GM19035 (cell line): ENCODE results near the gene LSM10.

Experiments used
- ATAC-seq: cut with Tn5 transposase; IDR thresholded peaks from one replicate; pipeline ENCODE4 v1.9.1; 2021; ENCODE audit not compliant: unreplicated experiment

Gene LSM10

DNA sequence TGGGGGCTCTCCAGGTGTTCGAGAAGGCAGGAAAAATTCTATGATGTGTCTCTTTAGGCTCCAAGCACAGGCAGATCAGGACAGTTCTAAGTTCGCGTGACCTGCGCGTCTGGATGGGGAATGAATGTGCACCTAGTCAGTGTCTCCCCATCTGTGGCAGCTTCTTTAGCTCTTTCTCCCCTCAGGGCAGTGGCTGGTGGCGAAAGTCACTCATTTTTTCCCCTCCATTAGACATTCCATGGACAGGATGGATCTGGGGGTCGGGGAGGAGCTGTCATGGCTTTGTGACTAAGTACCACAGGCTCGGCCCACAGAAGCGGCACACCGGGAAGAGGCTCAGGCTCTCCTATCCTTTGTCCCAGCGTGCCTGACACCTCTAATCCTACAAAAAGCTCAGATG, 43.2 kb downstream of the LSM10 start:
- no peak for ATAC-seq

DNA sequence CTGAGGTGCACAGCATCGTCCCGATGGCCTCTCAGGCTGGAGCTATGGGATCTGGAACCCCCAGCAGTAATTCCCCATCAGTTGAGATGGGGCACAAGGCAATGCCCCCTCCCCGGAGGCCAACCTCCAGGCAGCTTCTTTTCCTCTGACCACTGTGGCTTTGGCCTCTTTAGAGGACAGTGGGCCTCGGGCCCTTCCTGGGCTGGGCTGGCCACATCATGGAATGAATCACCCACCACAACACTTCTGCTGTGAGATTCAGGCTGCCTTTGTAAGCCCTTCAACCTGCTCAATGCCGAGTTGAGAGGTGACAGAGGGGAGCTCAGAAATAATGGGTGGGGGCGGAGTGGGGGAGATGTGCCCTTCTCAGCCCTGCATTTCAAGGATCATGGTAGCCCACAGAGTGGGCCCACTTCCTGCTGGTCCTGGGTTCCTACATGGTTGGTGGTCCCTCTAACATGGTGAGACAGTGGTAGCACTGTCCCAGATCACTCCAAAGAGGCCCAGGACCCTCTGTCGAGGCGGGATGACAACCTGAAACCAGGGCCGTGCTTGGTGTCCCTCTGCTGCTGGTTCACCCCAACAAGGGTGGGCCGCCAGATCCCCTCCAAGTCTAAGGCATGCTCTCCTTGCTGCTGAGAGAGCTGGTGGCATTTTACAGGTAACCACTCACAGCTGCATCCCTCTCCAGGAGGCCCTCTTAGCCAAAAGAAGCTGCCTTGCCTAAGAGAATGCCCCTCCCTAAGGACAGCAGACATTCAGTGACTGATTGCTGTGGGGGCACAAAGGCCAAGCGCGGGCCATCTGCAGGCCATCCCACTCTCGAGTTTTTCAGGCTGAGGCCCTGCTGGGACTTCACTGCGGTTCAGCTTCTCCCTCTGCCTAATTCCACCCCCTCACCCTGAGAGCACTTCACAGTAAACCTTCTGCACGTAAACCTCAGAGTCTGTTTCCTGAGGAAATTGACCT, 44.5 kb downstream of the LSM10 start:
- no peak for ATAC-seq

DNA sequence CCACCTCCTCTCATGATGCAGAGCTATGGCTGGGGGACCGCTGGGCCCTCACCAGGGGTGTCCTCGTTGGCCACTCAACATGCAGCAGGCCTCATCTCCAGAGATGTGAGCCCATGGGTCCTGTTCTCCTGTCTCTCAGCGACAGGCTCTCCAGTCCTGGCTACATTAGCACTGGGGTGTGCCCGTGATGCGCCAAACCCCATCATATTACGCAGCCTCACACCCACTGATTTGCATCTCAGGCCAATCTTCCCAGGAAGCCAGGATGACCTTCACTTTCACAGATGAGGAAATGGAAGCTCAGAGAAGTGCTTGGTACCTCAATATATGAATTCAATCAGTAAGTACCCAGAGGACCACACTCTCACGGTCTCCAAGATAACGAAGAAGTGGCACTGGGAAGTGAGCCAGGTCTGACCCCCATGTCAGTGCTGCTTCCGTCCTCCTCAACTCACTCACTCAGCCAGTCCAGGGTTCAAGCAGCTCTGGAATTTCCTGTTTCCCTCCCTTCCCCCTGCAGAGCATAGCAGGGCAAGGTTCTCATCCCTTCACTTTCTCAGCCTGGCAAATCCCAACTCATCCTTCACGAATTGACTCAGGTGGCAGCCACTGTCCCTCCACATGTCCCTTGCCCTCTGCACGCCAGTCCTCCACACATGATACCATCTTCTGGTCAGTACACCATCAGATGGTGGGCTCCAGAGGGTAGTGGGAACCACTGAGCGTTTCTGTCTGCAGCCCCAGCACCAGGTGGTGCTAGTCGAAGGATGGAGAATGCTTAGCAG, 45.4 kb downstream of the LSM10 start:
- no peak for ATAC-seq

DNA sequence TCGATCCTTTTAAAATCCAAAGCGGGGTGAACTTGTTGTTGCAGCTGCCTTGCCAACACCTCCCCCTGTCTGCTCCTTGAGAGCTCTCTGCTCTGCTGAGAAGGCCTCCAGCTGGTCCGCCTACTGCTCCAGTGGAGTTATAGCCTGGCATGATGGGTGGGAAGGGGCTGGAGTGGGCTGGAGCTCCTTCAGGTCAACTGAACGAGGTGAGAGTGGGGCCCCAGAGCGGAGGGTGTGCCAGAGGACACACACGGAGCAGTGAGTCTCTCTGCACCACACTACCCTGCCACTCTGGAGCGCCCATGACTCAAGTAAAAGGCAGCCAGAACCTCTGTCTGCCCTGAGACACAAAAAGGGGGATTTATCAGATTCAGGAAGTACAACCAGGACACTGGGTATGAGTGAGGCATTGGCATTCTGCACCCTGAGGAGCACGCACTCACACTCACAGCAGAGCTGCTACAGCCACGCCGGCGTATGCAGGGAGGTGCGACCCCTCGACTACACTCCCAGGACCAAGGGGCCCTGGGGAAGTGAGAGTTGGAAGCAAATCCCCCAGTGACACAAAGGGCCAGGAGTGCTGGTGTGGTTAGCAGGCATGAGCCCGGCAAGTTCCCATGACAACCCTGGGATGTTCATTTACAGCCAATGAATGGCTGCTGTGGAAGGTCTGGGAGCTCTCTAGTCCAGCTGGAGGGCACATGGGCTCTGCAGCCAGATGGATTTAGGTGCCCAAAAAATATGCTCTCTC, 46.3 kb downstream of the LSM10 start:
- ATAC-seq, result no peak

DNA sequence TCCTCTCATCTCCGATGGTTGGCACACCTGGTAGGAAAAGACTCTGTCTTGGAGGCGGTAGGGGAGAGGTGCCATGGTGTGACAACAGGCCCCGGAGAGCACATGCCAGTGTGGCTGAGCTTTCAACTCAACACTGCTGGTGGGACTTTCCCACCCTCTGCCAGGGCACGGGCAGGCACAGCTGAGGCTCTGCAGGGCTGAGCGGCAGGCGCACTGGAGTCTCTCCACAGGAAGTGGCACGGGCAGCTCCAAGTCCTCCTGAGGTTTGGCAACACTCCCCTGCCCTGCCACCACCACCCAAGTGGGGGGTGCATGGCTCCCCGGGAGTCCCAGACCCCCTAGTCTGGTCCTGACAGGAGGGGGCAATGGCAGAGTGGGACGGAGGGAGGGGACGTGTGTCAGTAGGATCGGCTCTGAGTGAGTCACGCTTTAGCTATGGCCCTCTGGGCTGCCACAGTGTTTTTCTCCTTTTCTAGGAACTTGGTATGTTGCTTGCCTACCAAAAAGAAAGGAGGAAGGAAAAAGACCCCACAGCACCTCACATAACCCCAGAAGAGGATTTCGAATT, 47.0 kb downstream of the LSM10 start:
- ATAC-seq, result no peak

DNA sequence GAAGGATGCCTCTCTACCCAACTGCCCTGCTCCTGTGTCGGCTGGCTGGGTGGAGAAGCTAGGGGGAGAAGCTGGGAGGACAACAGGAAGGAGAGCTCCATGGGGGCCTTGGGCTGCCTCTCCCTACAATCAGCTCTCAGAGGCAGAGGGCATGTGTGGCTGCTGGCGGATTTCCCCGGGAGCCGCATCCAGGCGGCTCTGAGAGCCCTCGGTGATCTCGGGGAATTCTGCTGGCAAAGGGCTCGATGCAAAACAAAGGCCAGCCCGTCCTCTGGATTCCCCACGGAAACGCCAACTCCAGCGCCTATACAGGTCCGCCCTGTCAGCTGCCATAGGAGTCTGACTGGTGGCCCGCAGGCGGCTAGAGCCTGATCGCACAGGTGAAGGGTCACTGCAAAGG, 47.9 kb downstream of the LSM10 start:
- ATAC-seq, result no peak

DNA sequence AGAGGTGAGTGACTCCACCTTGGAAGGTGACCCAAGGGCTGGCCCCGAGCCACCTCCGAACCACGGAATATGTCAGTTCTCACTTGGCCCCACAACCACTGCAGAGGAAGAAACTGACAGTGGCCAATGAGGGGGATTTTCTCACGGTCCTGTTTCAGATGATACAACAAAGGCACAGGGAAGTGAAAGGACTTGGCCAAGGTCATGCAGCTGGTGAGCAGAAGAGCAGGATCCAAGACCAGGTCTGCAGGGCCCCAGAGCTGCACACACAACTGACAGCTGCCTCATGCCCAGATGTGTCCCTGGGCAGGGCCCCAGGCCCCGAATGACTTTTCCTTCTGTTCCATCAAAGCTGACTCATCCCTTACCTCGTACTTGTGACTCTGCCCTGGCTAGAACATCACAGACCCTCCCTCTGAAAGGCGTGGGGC, 48.5 kb downstream of the LSM10 start:
- ATAC-seq, result no peak

DNA sequence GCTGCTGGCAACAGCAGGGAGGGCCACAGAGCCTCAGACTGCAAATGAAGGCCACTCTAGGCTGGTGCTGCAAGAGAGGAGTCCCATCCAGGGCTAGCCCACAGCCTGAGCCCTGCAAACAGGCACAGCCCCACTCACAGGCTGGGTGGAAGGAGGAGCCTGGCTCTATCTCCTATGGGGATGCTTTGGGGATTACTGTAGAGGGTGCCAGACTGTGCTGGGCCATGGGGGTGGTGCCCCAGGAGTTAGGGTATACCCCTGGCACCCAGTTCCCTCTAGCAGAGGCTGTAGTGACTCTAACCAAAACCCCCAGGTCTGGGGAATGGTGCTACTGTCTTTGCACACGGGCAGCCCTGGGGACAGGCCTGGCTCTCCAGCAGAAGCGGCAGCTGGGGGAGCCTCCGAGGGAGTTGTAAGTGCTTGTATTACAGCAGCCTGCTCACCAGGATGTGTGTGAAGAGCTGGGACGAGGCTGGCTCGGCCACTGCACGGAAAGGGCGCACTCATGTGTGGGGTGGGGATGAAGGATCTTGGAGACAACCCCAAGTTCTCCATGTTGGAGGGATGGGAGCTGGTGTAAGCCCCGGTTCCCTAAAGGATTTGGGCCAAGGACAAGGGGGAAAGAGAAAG, 50.9 kb downstream of the LSM10 start:
- no peak for ATAC-seq

DNA sequence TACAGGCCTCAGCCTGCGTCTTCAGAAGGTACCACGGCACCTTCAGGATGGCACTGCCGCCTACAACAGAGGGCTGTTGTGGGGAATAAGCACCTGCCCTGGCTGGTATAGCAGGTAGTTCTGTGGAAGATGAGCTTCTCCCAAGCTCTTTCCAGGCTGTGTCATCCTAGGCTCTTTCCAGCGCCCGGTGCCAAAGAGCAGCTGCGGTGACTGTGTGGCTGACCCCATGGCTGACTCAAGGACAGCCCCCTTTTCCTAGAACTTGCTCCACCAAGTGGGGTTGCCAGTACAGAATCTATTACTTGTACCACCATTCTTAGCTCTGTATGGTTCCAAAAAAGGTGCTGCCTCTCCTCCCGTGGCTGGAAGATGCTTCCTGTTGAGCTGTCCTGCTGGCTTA, 52.4 kb downstream of the LSM10 start:
- ATAC-seq, result no peak

DNA sequence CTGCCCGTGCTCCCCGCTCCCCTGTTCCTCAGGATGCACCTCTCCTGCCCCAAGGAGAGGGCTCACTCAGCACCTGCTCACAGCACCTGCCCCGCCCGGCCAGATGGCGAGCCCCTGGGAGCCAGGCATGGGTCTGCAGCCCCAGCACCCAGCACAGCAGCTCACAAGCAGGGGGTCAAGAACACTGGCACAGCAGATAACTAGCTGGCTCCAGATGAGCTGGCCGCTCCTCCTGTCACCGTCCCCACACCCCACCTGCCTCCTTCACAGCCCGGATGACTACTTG, 53.4 kb downstream of the LSM10 start:
- ATAC-seq, result no peak

DNA sequence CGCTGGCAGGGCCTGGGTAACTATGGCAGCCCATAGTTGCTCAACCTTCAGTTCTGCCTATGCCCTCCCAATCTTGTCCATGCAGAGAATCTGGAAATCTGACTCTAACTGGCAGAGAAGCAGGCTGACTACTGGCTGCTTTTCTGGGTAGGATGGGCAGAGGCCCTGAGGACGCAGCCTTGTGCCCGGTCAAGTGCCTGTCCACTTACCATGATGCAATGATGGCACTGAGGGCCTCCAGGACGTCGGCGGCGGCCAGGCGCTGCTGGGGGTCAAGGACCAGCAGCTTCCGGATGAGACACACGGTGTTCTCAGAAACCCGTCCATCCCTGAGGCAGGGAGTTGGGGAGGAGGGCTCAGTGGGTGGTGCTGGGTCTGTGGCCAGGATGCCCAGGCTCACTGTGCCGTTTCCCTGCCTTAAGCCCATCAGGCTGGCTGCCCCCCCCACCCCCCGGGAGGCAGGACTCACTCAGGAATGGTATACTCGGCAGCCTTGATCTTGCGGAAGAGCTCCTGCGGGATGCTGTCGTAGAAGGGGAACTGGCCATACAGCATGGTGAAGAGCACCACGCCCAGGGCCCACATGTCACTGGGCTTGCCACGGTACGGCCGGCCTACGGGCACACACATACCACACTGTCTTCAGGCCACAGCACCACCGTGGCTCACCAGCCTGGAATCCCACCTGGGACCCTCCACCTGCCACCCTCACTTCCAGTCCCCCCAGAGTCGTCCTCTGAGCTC, 53.9 kb downstream of the LSM10 start:
- no peak for ATAC-seq
